SU-DHL-6 (cell line): ENCODE results near the gene RC3H2.

Experiments
- H2AFZ ChIP-seq: fragments of 200-600 bp; sonication (generic); 2 replicates; pipeline ENCODE4 v1.6.1; 2014; ENCODE audit warnings: low read depth, mild to moderate bottlenecking, moderate library complexity, mixed read lengths, antibody characterized with exemption, low read length; ENCODE audit not compliant: severe bottlenecking
- H3F3A ChIP-seq: fragments of 200-600 bp; shearing (Covaris generic); 2 replicates; pipeline ENCODE4 v1.6.0; 2016; ENCODE audit warnings: antibody characterized with exemption, mild to moderate bottlenecking; ENCODE audit not compliant: insufficient read depth
- H3K27ac ChIP-seq: fragments of 200-600 bp; sonication (generic); 2 replicates; pipeline ENCODE4 v1.5.1; 2016; ENCODE audit warnings: low read depth, mild to moderate bottlenecking, low read length, moderate library complexity, mixed read lengths
- H3K27me3 ChIP-seq: fragments of 200-600 bp; sonication (generic), shearing (Covaris generic); 2 replicates; pipeline ENCODE4 v1.6.0; 2014; ENCODE audit warnings: mild to moderate bottlenecking, low read length
- H3K36me3 ChIP-seq: fragments of 200-600 bp; sonication (generic); 2 replicates; pipeline ENCODE4 v1.6.1; 2014; ENCODE audit warnings: mild to moderate bottlenecking, low read length, mixed read lengths
- H3K4me2 ChIP-seq: fragments of 300-600, 200-600 bp; shearing (Covaris generic), sonication (generic); 2 replicates; pipeline ENCODE4 v1.6.0; 2014; ENCODE audit warnings: low read length, low read depth, mild to moderate bottlenecking; ENCODE audit not compliant: poor library complexity, severe bottlenecking
- H3K4me3 ChIP-seq: fragments of 200-600 bp; sonication (generic); 2 replicates; pipeline ENCODE4 v1.5.1; 2014; ENCODE audit warnings: antibody characterized with exemption, low read length, mild to moderate bottlenecking, mixed read lengths; ENCODE audit not compliant: insufficient read depth, poor library complexity, severe bottlenecking
- H3K79me2 ChIP-seq: fragments of 200-600 bp; sonication (generic); 2 replicates; pipeline ENCODE4 v1.6.1; 2014; ENCODE audit warnings: mild to moderate bottlenecking, low read length, moderate library complexity; ENCODE audit not compliant: insufficient read depth
- H3K9ac ChIP-seq: fragments of 200-600 bp; sonication (generic); 2 replicates; pipeline ENCODE4 v1.7.0; 2014; ENCODE audit warnings: mild to moderate bottlenecking, low read length
- H3K9me2 ChIP-seq: fragments of 200-600 bp; sonication (generic); replicated peaks from 2 replicates; pipeline ENCODE4 v1.6.1; 2014; ENCODE audit warnings: low read length; ENCODE audit not compliant: insufficient read depth
- H3K9me3 ChIP-seq: fragments of 200-600 bp; sonication (generic); 2 replicates; pipeline ENCODE4 v1.6.1; 2014; ENCODE audit warnings: low read length, mixed read lengths; ENCODE audit not compliant: insufficient read depth
- H4K20me1 ChIP-seq: fragments of 200-600 bp; sonication (generic); 2 replicates; pipeline ENCODE4 v1.6.1; 2014; ENCODE audit warnings: low read depth, mild to moderate bottlenecking, antibody characterized with exemption, low read length, moderate library complexity, mixed read lengths
- CTCF ChIP-seq: fragments of 200-600 bp; sonication (generic); IDR thresholded peaks from one replicate; pipeline ENCODE4 v1.5.1; 2017; ENCODE audit warnings: antibody characterized with exemption, mild to moderate bottlenecking, low read length, moderate library complexity; ENCODE audit not compliant: insufficient read depth, poor library complexity, severe bottlenecking
- EZH2phosphoT487 ChIP-seq: fragments of 200-600 bp; sonication (generic), shearing (Covaris generic); conservative IDR thresholded peaks from 2 replicates; pipeline ENCODE4 v1.6.1; 2018; ENCODE audit warnings: mild to moderate bottlenecking, antibody characterized with exemption, low read length, moderate library complexity, mixed read lengths

The RC3H2 gene

DNA sequence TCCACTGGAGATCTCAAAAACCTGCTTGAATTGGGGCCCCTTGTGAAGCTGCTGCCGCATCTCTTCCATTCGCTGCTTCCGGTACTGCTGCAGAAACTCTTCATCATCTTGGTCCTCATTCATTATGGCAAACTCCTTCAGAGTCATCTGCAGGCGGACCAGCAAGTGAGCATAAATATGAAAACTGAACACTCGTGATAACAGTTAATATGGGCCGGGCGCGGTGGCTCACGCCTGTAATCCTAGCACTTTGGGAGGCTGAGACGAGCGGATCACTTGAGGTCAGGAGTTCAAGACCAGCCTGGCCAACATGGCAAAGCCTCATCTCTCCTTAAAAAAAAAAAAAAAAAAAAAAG lies 84.7 kb downstream of the RC3H2 start:
- Histone ChIP-seq H4K20me1 (no peaks in the 10 kb centered on the region), H2AFZ (no peak overlapping the region), H3K4me2 (no peak overlapping the region), H3K9me2 (no peaks in the 10 kb centered on the region), H3K79me2 (peaks cover 9% of the 10 kb centered on the region; the same call in 1 of the 2 replicates), H3F3A (no peaks in the 10 kb centered on the region), H3K9ac (no peak overlapping the region), H3K27ac (no peak overlapping the region), H3K4me3 (no peak overlapping the region), H3K9me3 (no peaks in the 10 kb centered on the region), H3K27me3 (no peaks in the 10 kb centered on the region), H3K36me3 (peaks cover 9% of the 10 kb centered on the region; the same call in 1 of the 2 replicates)
- TF ChIP-seq CTCF (no peak), EZH2phosphoT487 (no peak)

DNA sequence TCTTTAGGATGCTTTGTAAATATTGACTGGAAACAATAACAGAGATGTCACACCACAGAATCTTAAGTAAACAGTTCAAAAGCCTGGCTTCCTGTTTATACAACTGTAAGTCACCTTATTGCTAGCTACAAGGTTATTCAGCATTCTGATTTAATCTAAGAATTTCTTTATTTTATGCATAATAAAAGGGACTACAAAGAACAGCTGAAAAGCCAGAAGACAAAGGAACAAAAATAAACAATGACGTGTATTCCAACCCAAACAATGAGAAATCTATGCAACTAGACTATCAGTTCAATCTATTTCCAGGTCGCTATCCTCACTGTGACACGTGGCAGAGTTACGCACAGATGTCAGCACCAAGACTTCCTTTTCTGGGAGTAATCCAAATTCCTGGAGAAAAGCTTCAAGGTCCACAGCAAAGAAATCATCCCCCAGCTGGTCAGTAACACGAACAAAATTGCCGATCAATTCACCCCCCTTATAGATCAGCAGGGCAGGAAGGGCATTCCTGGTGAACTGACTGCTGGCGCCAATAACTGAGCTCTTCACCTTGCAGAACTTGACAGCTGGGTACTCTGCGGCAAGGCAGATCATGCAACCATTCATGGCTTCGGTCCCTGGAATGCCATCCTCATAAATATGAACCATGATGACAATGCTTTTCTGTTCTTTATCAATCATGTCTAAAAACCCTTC lies 85.2 kb downstream of the RC3H2 start:
- Histone ChIP-seq H3K27ac (no peak overlapping the region), H3K9ac (no peak overlapping the region), H3K36me3 (peaks cover 7% of the 10 kb centered on the region; the same call in 1 of the 2 replicates), H3K9me2 (no peaks in the 10 kb centered on the region), H4K20me1 (no peaks in the 10 kb centered on the region), H2AFZ (no peak overlapping the region), H3F3A (no peaks in the 10 kb centered on the region), H3K9me3 (no peaks in the 10 kb centered on the region), H3K27me3 (no peaks in the 10 kb centered on the region), H3K4me3 (no peak overlapping the region), H3K79me2 (peaks cover 9% of the 10 kb centered on the region; the same call in 1 of the 2 replicates), H3K4me2 (no peak overlapping the region)
- no peak for TF ChIP-seq EZH2phosphoT487
- no peak for TF ChIP-seq CTCF

- Histone ChIP-seq H3K27ac (no peak overlapping the region), H3K9me3 (no peaks in the 10 kb centered on the region), H3F3A (no peaks in the 10 kb centered on the region), H4K20me1 (no peaks in the 10 kb centered on the region), H2AFZ (no peak overlapping the region), H3K4me2 (no peak overlapping the region), H3K9ac (no peak overlapping the region), H3K27me3 (no peaks in the 10 kb centered on the region), H3K4me3 (no peak overlapping the region), H3K79me2 (peaks cover 9% of the 10 kb centered on the region; the same call in 1 of the 2 replicates), H3K36me3 (peaks cover 7% of the 10 kb centered on the region; the same call in 1 of the 2 replicates), H3K9me2 (no peaks in the 10 kb centered on the region)
- TF ChIP-seq EZH2phosphoT487 (no peak), CTCF (no peak)
These were observed 85.8 kb downstream of the RC3H2 start for GRCh38 chr9:122819326-122819725.
